ENCODE results near the gene UBALD1.
A peak's percentile ranks its signal among the peaks of the same experiment; 100 is the strongest.
"Not testable (repeated sequence)": the region's sequence is repeated elsewhere in the genome, so short reads cannot be mapped to it uniquely, and the experiment has no call there.

UBALD1 gene

DNA sequence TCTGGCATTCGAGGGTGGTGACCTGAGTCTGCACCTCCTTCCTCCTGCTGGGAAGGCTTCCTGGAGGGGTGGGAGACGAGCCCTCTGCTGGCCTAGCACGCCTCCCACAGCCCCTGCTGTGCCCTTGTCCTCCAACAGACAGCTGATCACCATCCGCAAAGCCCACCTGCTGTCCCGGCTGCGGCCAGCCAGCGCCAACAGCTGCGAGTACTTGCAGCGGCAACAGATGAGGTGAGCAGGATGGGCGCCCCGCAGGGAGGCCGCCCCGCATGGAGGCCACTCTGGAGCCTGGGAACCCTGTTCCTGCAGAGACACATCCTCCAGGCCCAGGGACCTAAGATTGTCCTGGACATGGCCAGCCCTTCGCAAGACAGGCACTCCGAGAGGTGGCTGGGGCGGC is 21.6 kb downstream of the UBALD1 start:
- peak; percentile 93 for DNase-seq

GRCh38 chr16:4591706-4592470 is 22.8 kb downstream of the UBALD1 start:
- no peak for DNase-seq

GRCh38 chr16:4591191-4591590 is 23.5 kb downstream of the UBALD1 start:
- DNase-seq, result no peak

GRCh38 chr16:4588961-4589360 is 25.7 kb downstream of the UBALD1 start:
- no peak for DNase-seq

DNA sequence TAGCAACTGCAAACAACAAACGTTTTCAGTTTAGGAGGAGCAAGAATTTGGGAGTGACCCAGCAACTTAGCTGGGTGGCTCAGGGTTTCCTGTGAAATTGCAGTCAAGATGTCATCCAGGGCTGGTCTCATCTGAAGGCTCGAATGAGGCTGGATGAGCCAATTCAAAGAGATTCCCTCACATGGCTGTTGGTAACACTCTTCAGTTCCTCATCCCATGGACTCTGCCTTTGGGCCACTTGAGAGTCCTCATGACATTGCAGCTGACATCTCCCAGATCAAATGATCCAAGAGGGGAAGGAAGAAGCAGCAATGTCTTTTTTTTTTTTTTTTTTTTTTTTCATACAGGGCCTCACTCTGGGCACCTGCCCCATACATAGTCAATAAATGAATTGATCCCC is 26.3 kb downstream of the UBALD1 start:
- no peak for DNase-seq

GRCh38 chr16:4586291-4586690 is 28.4 kb downstream of the UBALD1 start:
- DNase-seq, result no peak

GRCh38 chr16:4583906-4584305 is 30.8 kb downstream of the UBALD1 start:
- no peak for DNase-seq

DNA sequence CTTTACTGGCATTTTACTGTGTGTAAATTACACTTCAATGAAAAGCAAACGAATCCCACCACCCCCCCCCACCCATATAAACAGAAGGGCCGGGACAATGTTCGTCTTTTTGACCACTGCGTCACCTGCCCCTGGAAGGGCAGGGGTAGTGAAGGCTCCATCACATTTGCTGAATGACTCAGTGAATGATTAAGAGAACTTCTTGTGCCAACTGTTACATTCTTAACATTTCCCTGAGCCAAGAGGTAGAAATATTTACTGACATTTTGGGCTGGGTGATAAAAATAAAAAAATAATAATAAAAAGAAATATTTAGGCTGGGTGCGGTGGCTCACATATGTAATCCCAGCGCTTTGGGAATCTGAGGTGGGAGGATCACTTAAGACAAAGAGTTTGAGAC is 34.4 kb downstream of the UBALD1 start:
- DNase-seq, result no peak

GRCh38 chr16:4578961-4579530 is 35.6 kb downstream of the UBALD1 start:
- DNase-seq, result peak; percentile 32

DNA sequence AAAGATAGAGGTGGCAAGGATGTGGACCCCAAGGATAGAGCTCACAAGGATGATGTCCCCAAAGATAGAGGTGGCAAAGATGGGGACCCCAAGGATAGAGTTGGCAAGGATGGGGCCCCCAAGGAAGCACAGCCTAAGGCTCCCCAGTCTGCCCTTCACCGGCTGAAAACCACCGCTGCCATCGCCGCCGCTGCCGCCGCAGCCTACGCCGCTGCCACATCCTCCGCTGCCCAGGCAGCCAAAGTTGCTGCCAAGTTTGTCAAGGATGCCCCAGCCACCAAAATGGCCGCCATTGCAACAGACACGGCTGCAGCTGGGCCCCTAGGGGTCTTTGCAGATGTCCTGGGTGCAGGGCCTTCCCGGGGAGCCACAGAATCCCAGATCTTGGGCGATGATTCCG is 38.7 kb downstream of the UBALD1 start:
- no peak for DNase-seq

DNA sequence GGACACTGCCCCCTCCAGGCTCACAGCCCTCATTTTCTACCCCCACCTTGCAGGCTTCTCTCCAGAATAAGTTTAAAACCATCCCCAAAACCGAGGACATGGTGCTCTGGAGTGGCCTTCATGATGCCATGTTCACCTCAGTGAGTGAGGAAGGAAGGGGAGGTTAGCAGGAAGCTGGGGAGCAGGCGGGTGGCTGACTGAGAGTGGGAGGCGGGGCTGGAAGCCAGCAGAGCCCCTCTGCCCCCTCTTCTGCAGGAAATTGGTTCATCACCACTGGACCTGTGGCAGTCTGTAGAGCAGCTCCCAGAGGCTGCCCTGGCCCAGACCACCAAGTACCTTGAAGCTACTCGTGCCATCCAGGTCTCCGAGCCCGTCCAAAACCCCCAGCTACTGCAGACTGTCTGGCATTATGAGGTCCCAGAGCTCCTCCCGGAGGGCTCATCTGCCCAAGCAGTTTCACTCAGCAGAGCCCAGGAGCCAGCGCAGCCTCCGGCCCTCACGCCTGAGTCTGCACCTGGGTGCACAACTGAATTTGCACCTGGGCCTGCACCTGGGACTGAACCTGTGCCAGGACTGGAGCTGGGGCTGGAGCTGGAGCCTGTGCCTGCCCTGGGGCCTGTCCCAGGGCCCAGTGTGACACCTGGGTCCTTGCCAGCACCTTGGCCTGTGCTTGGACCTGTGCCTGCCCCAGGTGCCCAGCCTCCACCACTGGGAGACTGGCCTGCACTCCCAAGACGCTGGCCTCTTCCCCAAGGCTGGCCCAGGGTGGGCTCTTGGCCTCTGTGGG is 39.6 kb downstream of the UBALD1 start:
- no peak for DNase-seq

DNA sequence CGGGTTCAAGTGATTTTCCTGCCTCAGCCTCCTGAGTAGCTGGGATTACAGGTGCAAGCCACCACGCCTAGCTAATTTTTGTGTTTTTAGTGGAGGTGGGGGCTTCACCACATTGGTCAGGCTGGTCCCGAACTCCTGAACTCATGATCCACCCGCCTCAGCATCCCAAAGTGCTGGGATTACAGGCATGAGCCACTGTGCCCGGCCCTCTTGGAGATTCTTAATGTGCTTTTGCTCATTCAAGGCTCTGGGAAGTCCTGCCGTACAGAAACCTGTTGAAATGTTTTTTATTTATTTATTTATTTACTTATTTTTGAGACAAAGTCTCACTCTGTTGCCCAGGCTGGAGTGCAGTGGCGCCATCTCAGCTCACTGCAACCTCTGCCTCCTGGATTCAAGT is 40.8 kb downstream of the UBALD1 start:
- DNase-seq, result not testable (repeated sequence)

- no peak for DNase-seq
Observed at GRCh38 chr16:4572715-4573114, 42.0 kb downstream of the UBALD1 start.

GRCh38 chr16:4570688-4571321 is 43.9 kb downstream of the UBALD1 start:
- DNase-seq, result no peak

- DNase-seq, result no peak
Observed at GRCh38 chr16:4570086-4570485, 44.6 kb downstream of the UBALD1 start.

- DNase-seq, result no peak
Observed at GRCh38 chr16:4566144-4566543, 48.5 kb downstream of the UBALD1 start.

GRCh38 chr16:4564661-4565267 is 49.9 kb downstream of the UBALD1 start:
- DNase-seq, result no peak

GRCh38 chr16:4561596-4561995 is 53.1 kb downstream of the UBALD1 start:
- no peak for DNase-seq

Data from COR-L47 (cell line).